Measurements from ENCODE around the gene SNX20. TPM values are rescaled to one million over a fixed set of nuclear protein-coding genes. Genes with fewer than 3 reads are reported as not detected.

Gene SNX20
- total and polyA plus RNA-seq, 2 experiments from 2014 or later, result not detected

DNA sequence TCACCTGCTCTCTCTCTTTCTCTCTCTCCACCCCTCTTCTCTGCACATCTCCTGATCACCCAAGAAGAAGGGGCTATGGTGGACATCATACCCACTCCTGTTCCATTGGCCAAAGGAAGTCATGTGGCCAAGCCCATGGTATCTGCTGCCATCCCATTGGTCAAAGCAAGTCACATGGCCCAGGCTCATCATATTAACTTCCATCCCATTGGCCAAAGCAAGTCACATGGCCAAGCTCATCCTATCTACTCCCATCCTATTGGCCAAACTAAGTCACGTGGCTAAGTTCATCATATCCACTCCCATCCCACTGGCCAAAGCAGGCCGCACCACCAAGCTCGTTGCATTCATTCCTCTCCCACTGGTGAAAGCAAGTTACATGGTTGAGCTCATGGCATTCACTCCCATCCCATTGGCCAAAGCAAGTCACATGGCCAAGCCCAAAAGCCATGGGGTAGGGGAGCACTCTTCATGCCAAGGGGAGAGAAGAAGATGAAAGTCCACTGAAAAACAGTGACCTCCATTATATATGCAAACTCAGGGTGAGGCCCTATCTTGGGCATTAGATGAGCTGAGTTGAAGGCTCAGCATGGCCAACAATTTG lies 29.2 kb downstream of the SNX20 start:
- H3K4me1 Mint-ChIP-seq, result no peaks in the 10 kb centered on the region
- Histone ChIP-seq H3F3A (replicated peaks; ENCODE audit: low read depth) (no peaks in the 10 kb centered on the region), H3K4me1 (ENCODE audit: insufficient read depth) (no peaks in the 10 kb centered on the region), H2AFZ (no peak overlapping the region), H4K20me1 (replicated peaks; ENCODE audit: insufficient read depth) (no peaks in the 10 kb centered on the region), H3K27me3 (ENCODE audit: insufficient read depth) (no peaks in the 10 kb centered on the region), H3K36me3 (ENCODE audit: insufficient read depth) (no peaks in the 10 kb centered on the region), H3K79me2 (replicated peaks; ENCODE audit: insufficient read depth) (no peaks in the 10 kb centered on the region), H3K9me2 (ENCODE audit: insufficient read depth) (peaks cover 9% of the 10 kb centered on the region; the same call in 1 of the 2 replicates), H3K4me2 (no peak overlapping the region), H3K4me3 (no peak overlapping the region), H3K27ac (ENCODE audit: low read depth) (no peak overlapping the region)
- ATAC-seq (no peak), DNase-seq (ENCODE audit: low spot score) (no peak)
- H3K4me3 Mint-ChIP-seq, result no peak overlapping the region
- peaks cover 1% of the 10 kb centered on the region for H3K27me3 Mint-ChIP-seq (ENCODE audit: insufficient read depth, low read depth, poor library complexity)
- H3K36me3 Mint-ChIP-seq (ENCODE audit: low read depth), result no peaks in the 10 kb centered on the region
- no peak overlapping the region for H3K27ac Mint-ChIP-seq
- no peaks in the 10 kb centered on the region; the same call in 1 of the 3 replicates for H3K9me3 Mint-ChIP-seq
- TF ChIP-seq ZNF114 (CRISPR knock-in tag; IDR thresholded peaks at IDR 0.05), result no peak
- TF ChIP-seq, protein P1, sequence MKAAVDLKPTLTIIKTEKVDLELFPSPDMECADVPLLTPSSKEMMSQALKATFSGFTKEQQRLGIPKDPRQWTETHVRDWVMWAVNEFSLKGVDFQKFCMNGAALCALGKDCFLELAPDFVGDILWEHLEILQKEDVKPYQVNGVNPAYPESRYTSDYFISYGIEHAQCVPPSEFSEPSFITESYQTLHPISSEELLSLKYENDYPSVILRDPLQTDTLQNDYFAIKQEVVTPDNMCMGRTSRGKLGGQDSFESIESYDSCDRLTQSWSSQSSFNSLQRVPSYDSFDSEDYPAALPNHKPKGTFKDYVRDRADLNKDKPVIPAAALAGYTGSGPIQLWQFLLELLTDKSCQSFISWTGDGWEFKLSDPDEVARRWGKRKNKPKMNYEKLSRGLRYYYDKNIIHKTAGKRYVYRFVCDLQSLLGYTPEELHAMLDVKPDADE (IDR thresholded peaks at IDR 0.05), result no peak
- TF ChIP-seq NANOG (IDR thresholded peaks at IDR 0.05; ENCODE audit: borderline replicate concordance), result no peak
- TF ChIP-seq CREB1 (CRISPR knock-in tag; IDR thresholded peaks at IDR 0.05; ENCODE audit: low read depth), result no peak
- TF ChIP-seq EZH2phosphoT487 (IDR thresholded peaks at IDR 0.05; ENCODE audit: unreplicated experiment), result no peak
- TF ChIP-seq, protein P2, sequence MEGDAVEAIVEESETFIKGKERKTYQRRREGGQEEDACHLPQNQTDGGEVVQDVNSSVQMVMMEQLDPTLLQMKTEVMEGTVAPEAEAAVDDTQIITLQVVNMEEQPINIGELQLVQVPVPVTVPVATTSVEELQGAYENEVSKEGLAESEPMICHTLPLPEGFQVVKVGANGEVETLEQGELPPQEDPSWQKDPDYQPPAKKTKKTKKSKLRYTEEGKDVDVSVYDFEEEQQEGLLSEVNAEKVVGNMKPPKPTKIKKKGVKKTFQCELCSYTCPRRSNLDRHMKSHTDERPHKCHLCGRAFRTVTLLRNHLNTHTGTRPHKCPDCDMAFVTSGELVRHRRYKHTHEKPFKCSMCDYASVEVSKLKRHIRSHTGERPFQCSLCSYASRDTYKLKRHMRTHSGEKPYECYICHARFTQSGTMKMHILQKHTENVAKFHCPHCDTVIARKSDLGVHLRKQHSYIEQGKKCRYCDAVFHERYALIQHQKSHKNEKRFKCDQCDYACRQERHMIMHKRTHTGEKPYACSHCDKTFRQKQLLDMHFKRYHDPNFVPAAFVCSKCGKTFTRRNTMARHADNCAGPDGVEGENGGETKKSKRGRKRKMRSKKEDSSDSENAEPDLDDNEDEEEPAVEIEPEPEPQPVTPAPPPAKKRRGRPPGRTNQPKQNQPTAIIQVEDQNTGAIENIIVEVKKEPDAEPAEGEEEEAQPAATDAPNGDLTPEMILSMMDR (conservative IDR thresholded peaks at IDR 0.05; ENCODE audit: low read depth in 2 of 2), result no peak
- TF ChIP-seq, protein P3, sequence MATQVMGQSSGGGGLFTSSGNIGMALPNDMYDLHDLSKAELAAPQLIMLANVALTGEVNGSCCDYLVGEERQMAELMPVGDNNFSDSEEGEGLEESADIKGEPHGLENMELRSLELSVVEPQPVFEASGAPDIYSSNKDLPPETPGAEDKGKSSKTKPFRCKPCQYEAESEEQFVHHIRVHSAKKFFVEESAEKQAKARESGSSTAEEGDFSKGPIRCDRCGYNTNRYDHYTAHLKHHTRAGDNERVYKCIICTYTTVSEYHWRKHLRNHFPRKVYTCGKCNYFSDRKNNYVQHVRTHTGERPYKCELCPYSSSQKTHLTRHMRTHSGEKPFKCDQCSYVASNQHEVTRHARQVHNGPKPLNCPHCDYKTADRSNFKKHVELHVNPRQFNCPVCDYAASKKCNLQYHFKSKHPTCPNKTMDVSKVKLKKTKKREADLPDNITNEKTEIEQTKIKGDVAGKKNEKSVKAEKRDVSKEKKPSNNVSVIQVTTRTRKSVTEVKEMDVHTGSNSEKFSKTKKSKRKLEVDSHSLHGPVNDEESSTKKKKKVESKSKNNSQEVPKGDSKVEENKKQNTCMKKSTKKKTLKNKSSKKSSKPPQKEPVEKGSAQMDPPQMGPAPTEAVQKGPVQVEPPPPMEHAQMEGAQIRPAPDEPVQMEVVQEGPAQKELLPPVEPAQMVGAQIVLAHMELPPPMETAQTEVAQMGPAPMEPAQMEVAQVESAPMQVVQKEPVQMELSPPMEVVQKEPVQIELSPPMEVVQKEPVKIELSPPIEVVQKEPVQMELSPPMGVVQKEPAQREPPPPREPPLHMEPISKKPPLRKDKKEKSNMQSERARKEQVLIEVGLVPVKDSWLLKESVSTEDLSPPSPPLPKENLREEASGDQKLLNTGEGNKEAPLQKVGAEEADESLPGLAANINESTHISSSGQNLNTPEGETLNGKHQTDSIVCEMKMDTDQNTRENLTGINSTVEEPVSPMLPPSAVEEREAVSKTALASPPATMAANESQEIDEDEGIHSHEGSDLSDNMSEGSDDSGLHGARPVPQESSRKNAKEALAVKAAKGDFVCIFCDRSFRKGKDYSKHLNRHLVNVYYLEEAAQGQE (IDR thresholded peaks at IDR 0.05; ENCODE audit: unreplicated experiment), result no peak
- no peak for TF ChIP-seq EZH2 (IDR thresholded peaks at IDR 0.05; ENCODE audit: low read depth, unreplicated experiment)
- TF ChIP-seq STAT1 (IDR thresholded peaks at IDR 0.05; ENCODE audit: unreplicated experiment), result no peak
- no peak for TF ChIP-seq POLR2AphosphoS5 (IDR thresholded peaks at IDR 0.05; ENCODE audit: low read depth)
- TF ChIP-seq JUNB (IDR thresholded peaks at IDR 0.05; ENCODE audit: unreplicated experiment), result no peak
- no peak for TF ChIP-seq ZNF331 (CRISPR knock-in tag; IDR thresholded peaks at IDR 0.05; ENCODE audit: low read depth)
- TF ChIP-seq, protein P4, sequence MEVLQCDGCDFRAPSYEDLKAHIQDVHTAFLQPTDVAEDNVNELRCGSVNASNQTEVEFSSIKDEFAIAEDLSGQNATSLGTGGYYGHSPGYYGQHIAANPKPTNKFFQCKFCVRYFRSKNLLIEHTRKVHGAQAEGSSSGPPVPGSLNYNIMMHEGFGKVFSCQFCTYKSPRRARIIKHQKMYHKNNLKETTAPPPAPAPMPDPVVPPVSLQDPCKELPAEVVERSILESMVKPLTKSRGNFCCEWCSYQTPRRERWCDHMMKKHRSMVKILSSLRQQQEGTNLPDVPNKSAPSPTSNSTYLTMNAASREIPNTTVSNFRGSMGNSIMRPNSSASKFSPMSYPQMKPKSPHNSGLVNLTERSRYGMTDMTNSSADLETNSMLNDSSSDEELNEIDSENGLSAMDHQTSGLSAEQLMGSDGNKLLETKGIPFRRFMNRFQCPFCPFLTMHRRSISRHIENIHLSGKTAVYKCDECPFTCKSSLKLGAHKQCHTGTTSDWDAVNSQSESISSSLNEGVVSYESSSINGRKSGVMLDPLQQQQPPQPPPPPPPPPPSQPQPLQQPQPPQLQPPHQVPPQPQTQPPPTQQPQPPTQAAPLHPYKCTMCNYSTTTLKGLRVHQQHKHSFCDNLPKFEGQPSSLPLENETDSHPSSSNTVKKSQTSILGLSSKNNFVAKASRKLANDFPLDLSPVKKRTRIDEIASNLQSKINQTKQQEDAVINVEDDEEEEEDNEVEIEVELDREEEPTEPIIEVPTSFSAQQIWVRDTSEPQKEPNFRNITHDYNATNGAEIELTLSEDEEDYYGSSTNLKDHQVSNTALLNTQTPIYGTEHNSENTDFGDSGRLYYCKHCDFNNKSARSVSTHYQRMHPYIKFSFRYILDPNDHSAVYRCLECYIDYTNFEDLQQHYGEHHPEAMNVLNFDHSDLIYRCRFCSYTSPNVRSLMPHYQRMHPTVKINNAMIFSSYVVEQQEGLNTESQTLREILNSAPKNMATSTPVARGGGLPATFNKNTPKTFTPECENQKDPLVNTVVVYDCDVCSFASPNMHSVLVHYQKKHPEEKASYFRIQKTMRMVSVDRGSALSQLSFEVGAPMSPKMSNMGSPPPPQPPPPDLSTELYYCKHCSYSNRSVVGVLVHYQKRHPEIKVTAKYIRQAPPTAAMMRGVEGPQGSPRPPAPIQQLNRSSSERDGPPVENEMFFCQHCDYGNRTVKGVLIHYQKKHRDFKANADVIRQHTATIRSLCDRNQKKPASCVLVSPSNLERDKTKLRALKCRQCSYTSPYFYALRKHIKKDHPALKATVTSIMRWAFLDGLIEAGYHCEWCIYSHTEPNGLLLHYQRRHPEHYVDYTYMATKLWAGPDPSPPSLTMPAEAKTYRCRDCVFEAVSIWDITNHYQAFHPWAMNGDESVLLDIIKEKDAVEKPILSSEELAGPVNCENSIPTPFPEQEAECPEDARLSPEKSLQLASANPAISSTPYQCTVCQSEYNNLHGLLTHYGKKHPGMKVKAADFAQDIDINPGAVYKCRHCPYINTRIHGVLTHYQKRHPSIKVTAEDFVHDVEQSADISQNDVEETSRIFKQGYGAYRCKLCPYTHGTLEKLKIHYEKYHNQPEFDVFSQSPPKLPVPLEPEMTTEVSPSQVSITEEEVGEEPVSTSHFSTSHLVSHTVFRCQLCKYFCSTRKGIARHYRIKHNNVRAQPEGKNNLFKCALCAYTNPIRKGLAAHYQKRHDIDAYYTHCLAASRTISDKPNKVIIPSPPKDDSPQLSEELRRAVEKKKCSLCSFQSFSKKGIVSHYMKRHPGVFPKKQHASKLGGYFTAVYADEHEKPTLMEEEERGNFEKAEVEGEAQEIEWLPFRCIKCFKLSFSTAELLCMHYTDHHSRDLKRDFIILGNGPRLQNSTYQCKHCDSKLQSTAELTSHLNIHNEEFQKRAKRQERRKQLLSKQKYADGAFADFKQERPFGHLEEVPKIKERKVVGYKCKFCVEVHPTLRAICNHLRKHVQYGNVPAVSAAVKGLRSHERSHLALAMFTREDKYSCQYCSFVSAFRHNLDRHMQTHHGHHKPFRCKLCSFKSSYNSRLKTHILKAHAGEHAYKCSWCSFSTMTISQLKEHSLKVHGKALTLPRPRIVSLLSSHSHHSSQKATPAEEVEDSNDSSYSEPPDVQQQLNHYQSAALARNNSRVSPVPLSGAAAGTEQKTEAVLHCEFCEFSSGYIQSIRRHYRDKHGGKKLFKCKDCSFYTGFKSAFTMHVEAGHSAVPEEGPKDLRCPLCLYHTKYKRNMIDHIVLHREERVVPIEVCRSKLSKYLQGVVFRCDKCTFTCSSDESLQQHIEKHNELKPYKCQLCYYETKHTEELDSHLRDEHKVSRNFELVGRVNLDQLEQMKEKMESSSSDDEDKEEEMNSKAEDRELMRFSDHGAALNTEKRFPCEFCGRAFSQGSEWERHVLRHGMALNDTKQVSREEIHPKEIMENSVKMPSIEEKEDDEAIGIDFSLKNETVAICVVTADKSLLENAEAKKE (CRISPR knock-in tag; IDR thresholded peaks at IDR 0.05), result no peak

Data from GM23338 (cell line).